GM18907 (cell line): Measurements from ENCODE around the gene WDR49.

Source experiments
- ATAC-seq: cut with Tn5 transposase; IDR thresholded peaks from one replicate; pipeline ENCODE4 v1.9.1; 2021; ENCODE audit warnings: mild to moderate bottlenecking, moderate library complexity; ENCODE audit not compliant: unreplicated experiment

WDR49 gene

GRCh38 chr3:167491621-167492020 lies 162.1 kb downstream of the WDR49 start:
- ATAC-seq, result no peak

GRCh38 chr3:167489571-167489970 lies 164.2 kb downstream of the WDR49 start:
- ATAC-seq, result no peak

- no peak for ATAC-seq
Measured at GRCh38 chr3:167487556-167487955, 166.2 kb downstream of the WDR49 start.

GRCh38 chr3:167484551-167484950 lies 169.2 kb downstream of the WDR49 start:
- no peak for ATAC-seq

GRCh38 chr3:167483708-167484475 lies 169.8 kb downstream of the WDR49 start:
- no peak for ATAC-seq

GRCh38 chr3:167481164-167481563 lies 172.6 kb downstream of the WDR49 start:
- no peak for ATAC-seq

GRCh38 chr3:167480748-167481147 lies 173.0 kb downstream of the WDR49 start:
- ATAC-seq, result no peak

- no peak for ATAC-seq
Measured at GRCh38 chr3:167473863-167474262, 179.9 kb downstream of the WDR49 start, which contains the start of gene SERPINI2. TSS of gene SERPINI2 (minus strand) at chr3:167474042. CDS start at chr3:167471834, 2,208 bp downstream.

- ATAC-seq, result no peak
Measured at GRCh38 chr3:167469381-167469780, 184.4 kb downstream of the WDR49 start.

GRCh38 chr3:167467848-167468611 lies 185.7 kb downstream of the WDR49 start:
- no peak for ATAC-seq

GRCh38 chr3:167466966-167467365 lies 186.8 kb downstream of the WDR49 start:
- no peak for ATAC-seq

GRCh38 chr3:167456157-167456799 lies 197.5 kb downstream of the WDR49 start:
- ATAC-seq, result no peak

- ATAC-seq, result no peak
Measured at GRCh38 chr3:167453815-167454214, 199.9 kb downstream of the WDR49 start.

- ATAC-seq, result no peak
Measured at GRCh38 chr3:167451282-167451681, 202.5 kb downstream of the WDR49 start.

GRCh38 chr3:167450675-167451074 lies 203.1 kb downstream of the WDR49 start:
- ATAC-seq, result no peak

GRCh38 chr3:167450195-167450594 lies 203.5 kb downstream of the WDR49 start:
- no peak for ATAC-seq

GRCh38 chr3:167445491-167445890 lies 208.3 kb downstream of the WDR49 start:
- no peak for ATAC-seq

- no peak for ATAC-seq
Measured at GRCh38 chr3:167441256-167441655, 212.5 kb downstream of the WDR49 start.

- ATAC-seq, result no peak
Measured at GRCh38 chr3:167437428-167438139, 216.2 kb downstream of the WDR49 start.
